IPS-20b (cell line): ENCODE data around the gene TMCC2.

Source experiments
- H3K27ac ChIP-seq: one replicate; pipeline ENCODE4 v1.5.1; 2013; ENCODE audit warnings: low read length
- H3K27me3 ChIP-seq: 2 replicates; pipeline ENCODE4 v1.6.1; 2013; ENCODE audit warnings: mild to moderate bottlenecking, low read length, inconsistent platforms; ENCODE audit not compliant: insufficient read depth
- H3K36me3 ChIP-seq: 2 replicates; pipeline ENCODE4 v1.6.1; 2013; ENCODE audit warnings: low read depth, mild to moderate bottlenecking, inconsistent platforms, low read length, moderate library complexity; ENCODE audit not compliant: insufficient read depth
- H3K4me1 ChIP-seq: 2 replicates; pipeline ENCODE4 v1.6.1; 2013; ENCODE audit warnings: mild to moderate bottlenecking, control low read depth, inconsistent platforms, low read length, moderate library complexity; ENCODE audit not compliant: insufficient read depth
- H3K4me3 ChIP-seq: 2 replicates; pipeline ENCODE4 v1.5.1; 2013; ENCODE audit warnings: mild to moderate bottlenecking, low read length, inconsistent platforms
- H3K9ac ChIP-seq: 2 replicates; pipeline ENCODE4 v1.6.1; 2013; ENCODE audit warnings: low read depth, mild to moderate bottlenecking, inconsistent platforms, low read length, moderate library complexity
- H3K9me3 ChIP-seq: 2 replicates; pipeline ENCODE4 v1.6.1; 2013; ENCODE audit warnings: mild to moderate bottlenecking, low read depth, low read length, inconsistent platforms; ENCODE audit not compliant: insufficient read depth

TMCC2 gene

DNA sequence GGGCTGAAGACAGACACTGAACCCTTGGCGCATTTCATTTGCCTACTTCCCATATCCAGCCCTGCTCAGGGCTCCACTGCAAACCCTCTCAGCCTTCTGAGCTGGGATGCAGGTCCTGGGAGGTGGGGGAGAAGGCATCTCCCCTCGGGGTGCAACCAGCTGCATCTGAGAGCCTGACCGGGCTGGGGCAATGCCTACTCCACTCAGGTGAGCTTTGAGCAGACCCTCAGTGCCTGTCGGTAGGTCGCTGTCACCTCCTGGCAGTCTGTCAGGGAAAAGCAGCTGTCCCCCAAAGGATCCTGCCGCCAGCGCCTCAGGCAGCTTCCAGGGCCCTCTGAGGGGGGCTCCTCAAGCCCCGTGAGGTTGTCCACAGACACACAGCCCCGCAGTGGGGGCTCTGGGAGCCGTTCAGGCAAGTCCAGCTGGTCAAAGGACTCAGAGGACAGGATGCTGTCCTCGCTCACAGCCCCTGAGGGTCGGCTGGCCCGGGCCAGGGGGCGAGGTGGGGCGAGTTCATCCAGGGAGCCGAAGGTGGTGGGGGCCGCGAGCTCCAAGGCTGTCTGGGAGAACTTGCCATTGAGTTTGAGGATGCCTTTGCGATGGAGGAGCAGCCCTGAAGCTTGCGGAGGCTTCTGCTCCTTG, 75.6 kb downstream of the TMCC2 start:
- peak overlapping the region; percentile 47 for H3K27ac ChIP-seq
- peaks cover 62% of the 10 kb centered on the region for H3K36me3 ChIP-seq
- H3K4me1 ChIP-seq, result peaks cover 28% of the 10 kb centered on the region; the same call in 1 of the 2 replicates
- no peak overlapping the region for H3K4me3 ChIP-seq
- H3K9ac ChIP-seq, result peak overlapping the region; percentile 45; the same call in 1 of the 2 replicates
- no peaks in the 10 kb centered on the region for H3K9me3 ChIP-seq
- no peaks in the 10 kb centered on the region for H3K27me3 ChIP-seq

DNA sequence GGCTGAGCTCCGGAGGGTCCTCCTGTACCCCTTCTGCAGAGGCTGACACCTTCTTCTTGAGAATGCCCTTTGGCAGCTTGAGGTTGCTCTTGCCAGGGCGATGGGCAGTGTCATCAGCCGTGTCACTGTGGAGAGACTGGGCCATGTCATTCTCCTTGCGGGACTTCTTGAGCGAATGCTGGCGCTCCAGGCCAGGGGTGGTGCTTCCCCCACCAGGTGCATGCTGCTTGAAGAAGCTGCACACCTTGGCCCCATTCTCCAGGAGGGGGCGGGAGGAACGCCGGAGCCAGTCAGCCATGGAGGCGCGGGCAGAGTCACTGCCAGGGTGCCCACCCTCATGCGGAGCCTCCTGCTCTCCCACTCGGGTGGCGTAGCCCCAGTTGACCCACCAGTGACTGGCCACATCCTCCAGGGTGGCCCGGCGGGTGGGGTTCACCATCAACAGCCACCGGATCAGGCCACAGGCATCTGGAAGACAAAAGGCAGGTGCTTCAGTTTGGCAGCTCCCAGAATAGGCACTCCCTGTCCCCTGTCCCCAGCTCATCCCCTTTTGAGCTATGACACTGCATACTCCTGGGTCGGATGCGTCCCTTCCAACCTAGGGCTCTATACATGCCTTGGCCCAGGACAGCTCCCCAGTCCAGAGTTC, 76.4 kb downstream of the TMCC2 start:
- Histone ChIP-seq H3K4me1 (peaks cover 23% of the 10 kb centered on the region; the same call in 1 of the 2 replicates), H3K4me3 (no peak overlapping the region), H3K36me3 (peaks cover 70% of the 10 kb centered on the region), H3K9ac (no peak overlapping the region), H3K27me3 (no peaks in the 10 kb centered on the region), H3K27ac (no peak overlapping the region), H3K9me3 (no peaks in the 10 kb centered on the region)

DNA sequence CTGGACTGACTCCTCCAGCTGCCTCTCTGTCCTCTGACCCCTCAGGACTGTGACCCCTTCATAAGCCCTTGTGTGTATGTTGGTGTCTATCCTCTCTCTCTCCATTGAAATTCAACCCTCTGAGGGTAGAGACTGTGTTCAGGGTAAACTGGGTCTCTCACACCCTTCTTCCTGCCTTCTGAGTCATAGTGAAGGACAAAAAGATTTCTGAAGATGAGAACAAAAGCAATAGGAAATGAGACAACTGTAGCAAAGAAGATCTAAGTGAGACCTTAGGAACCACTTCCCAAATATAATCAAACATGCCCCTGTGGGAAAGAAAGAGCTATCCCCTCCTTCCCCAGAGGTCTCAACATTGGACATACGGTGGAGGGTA, 76.9 kb downstream of the TMCC2 start:
- H3K36me3 ChIP-seq, result peaks cover 75% of the 10 kb centered on the region
- peaks cover 23% of the 10 kb centered on the region; the same call in 1 of the 2 replicates for H3K4me1 ChIP-seq
- H3K27ac ChIP-seq, result no peak overlapping the region
- no peak overlapping the region for H3K9ac ChIP-seq
- H3K9me3 ChIP-seq, result no peaks in the 10 kb centered on the region
- no peaks in the 10 kb centered on the region for H3K27me3 ChIP-seq
- H3K4me3 ChIP-seq, result no peak overlapping the region

DNA sequence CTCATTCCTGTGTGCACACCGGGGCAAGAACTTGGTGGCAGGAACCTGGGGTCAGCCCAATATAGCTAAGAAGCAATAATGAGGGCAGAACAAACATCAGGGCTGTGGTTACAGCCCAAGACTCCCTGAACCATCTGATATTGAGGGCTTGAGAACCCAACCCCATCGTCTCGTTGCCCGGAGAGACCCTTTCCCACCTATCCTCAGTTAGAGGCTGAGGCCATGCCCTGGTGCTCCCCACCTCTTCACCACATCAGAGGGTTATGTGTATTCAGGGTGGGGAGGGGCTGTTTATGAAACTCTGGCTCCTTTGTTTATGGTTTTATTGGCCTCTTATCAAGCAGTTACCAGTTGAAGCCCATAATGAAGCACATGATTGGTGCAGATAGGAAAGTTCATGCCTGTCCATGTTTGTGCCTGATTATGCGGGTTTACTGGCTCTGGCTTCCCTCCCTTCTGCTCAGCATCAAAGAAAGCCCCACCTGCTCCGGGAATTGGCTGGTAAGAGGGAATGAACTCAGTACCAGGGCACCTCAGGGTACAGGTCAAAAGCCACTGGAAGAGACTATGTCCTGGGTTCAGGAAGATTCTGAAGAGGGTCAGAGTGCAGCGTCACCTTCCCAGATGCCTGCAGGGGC, 79.3 kb downstream of the TMCC2 start:
- no peaks in the 10 kb centered on the region for H3K9me3 ChIP-seq
- H3K36me3 ChIP-seq, result peaks cover 97% of the 10 kb centered on the region
- no peak overlapping the region for H3K9ac ChIP-seq
- no peak overlapping the region for H3K4me3 ChIP-seq
- H3K27me3 ChIP-seq, result no peaks in the 10 kb centered on the region
- no peak overlapping the region for H3K27ac ChIP-seq
- peaks cover 7% of the 10 kb centered on the region; the same call in 1 of the 2 replicates for H3K4me1 ChIP-seq

DNA sequence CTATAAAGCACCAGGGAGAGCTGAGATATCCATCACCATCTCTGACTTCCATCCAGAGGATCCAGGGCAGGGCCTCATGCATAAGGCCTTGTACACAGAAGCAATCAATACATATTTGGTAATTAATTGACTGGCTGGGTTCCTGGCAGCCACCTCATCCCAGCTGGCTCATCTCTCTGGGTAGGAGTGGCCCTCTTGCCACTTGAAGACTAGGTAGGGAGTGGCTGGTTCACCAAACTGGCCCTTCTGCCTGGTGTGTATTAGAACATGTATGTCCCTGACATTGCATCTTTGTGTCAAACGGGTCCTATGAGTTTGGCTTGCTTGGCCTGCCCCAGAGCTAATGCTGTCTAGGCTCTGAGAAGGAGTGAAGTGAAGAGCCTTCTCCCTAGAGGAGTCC, 82.0 kb downstream of the TMCC2 start:
- Histone ChIP-seq H3K27me3 (no peaks in the 10 kb centered on the region), H3K4me1 (peaks cover 23% of the 10 kb centered on the region), H3K9me3 (no peaks in the 10 kb centered on the region), H3K4me3 (no peak overlapping the region), H3K9ac (no peak overlapping the region), H3K36me3 (peaks cover 73% of the 10 kb centered on the region), H3K27ac (no peak overlapping the region)

DNA sequence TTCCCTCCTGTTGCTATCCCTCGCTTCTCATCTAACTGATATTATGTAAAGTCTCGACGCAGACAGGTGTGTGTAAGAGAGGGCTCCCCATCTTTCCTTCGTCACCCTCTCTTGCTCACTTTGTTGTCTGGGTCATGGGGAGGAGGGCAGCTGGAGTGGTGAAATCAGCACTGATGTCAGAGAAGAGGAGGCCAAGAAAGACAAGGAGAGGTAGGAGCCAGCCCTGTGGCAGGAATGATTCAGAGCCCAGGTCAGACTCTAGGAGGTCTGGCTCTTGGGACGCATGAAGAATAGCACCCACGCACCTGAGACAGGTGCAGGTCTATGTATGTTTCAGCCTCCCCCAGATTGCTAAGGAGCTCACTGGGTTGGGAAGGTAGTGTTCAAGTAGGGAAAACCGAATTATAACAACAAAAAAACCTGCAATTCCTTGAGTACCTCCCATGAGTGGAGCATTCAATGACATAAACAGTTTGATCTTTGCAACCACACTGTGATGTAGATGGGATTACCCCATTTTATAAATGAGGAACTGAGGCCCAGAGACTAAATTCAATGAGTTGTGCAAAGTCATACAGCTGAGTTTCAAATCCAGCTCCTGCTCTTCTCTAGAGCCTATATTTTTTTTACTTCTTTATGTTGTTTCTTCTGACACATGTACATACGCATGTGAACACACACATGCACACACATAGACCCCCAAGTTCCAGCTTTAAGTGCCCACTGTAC, 83.4 kb downstream of the TMCC2 start:
- H3K4me3 ChIP-seq, result no peak overlapping the region
- H3K27ac ChIP-seq, result no peak overlapping the region
- no peaks in the 10 kb centered on the region for H3K27me3 ChIP-seq
- no peak overlapping the region for H3K9ac ChIP-seq
- H3K36me3 ChIP-seq, result peaks cover 60% of the 10 kb centered on the region
- peaks cover 34% of the 10 kb centered on the region for H3K4me1 ChIP-seq
- no peaks in the 10 kb centered on the region for H3K9me3 ChIP-seq

DNA sequence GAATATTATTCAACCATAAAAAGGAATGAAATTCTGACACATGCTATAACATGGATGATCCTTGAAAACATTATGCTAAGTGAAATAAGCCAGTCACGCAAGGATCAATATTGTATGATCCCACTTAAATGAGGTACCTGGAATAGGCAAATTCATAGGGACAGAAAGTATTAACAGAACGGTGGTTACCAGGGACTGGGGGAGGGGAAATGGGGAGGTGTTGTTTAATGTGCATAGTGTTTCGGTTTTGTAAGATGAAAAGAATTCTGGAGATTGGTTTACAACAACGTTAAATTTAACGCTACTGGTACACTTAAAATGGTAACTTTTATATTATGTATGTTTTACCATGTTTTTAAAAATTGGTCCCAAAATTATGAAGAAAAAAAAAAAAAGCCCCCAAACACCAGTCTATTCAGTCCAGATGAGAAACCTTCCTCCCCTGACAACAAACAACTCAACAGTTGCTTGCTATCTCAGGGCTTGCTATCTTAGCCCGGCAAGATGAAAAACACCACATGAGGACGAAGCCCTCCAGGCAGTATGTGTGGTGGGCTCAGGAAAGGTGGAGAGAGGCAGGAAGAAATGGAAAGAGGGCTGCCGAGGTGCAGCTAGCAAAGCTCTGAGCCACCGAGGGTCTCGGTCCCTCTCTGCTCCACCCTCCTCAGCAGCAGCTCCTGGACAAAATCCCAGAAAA, 85.3 kb downstream of the TMCC2 start:
- H3K9ac ChIP-seq, result peak overlapping the region; percentile 85; the same call in 1 of the 2 replicates
- peaks cover 41% of the 10 kb centered on the region for H3K36me3 ChIP-seq
- peak overlapping the region; percentile 52; the same call in 1 of the 2 replicates for H3K4me3 ChIP-seq
- H3K27ac ChIP-seq, result peak overlapping the region; percentile 96
- H3K27me3 ChIP-seq, result no peaks in the 10 kb centered on the region
- no peaks in the 10 kb centered on the region for H3K9me3 ChIP-seq
- H3K4me1 ChIP-seq, result peaks cover 50% of the 10 kb centered on the region

DNA sequence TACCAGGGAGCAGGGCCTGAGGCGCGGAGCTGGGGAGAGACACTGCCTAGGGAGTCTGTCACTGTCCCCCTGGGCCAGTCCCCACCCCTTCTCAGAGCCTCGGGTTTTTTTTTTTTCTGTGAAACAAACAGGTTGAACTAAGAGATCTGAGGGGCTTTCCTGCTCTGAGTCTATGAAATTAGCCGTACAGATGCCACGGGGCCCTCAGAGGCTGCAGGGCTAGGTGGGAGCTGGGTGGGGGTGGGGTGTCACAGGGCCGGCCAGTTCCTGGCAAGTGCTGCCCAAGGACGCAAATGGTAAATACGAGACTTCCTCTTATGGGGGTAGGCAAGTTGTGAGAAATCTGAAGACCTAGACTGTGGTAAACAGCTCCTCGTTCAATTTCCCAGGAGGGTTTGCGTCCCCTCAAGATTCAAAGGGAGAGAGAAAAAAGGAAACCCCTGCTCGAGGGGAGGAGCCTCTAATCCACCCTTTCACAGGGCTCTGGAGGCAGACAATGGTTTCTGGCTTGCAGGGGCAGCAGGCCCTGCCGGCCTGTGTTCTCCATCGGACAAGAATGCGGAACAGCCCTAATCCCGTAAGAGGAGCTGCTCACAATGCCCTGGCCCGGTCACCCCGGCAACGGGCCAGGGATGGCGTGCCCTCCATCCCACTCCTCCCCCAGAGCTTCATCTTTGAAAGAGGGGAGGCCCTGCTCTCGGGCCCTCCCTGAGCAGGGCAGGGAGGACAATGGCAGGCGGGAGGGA, 86.0 kb downstream of the TMCC2 start:
- no peaks in the 10 kb centered on the region for H3K27me3 ChIP-seq

DNA sequence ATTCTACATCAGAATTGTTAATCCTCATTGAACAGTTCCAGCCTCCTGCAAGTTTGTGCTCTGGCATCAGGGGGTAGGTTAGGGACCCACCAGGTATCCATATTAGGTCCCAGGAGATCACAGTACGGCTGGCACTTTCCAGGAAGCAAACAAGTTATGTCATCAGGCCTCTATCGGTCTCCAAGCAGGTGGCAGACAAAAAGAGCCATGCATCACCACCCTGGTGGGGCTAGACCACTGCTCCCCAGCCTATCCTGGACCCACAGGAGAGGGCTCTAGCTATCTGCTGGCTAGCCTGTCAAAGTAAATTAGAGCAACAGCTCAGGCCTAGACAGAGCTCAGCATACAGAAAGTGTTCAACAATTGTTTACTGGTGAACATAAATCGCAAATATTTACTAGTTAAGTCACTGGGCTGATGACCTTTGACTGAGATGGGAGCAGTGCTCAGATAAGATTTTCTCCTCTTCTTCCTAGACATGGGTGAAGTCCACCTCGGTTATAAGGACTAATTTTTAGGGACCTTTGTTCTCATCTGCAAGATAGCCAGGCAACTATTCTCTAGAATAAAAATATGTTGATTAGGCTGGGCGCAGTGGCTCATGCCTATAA, 87.4 kb downstream of the TMCC2 start:
- Histone ChIP-seq H3K4me3 (no peak overlapping the region), H3K9ac (no peak overlapping the region), H3K27ac (no peak overlapping the region), H3K4me1 (peaks cover 67% of the 10 kb centered on the region), H3K36me3 (peaks cover 20% of the 10 kb centered on the region), H3K9me3 (no peaks in the 10 kb centered on the region), H3K27me3 (no peaks in the 10 kb centered on the region)

More for the DNA sequence above, 86.0 kb downstream of the TMCC2 start:
- Histone ChIP-seq H3K27ac (peak overlapping the region; percentile 96), H3K36me3 (peaks cover 34% of the 10 kb centered on the region), H3K4me1 (peaks cover 57% of the 10 kb centered on the region), H3K9me3 (no peaks in the 10 kb centered on the region), H3K4me3 (peak overlapping the region; percentile 52), H3K9ac (peak overlapping the region; percentile 85; the same call in 1 of the 2 replicates)

DNA sequence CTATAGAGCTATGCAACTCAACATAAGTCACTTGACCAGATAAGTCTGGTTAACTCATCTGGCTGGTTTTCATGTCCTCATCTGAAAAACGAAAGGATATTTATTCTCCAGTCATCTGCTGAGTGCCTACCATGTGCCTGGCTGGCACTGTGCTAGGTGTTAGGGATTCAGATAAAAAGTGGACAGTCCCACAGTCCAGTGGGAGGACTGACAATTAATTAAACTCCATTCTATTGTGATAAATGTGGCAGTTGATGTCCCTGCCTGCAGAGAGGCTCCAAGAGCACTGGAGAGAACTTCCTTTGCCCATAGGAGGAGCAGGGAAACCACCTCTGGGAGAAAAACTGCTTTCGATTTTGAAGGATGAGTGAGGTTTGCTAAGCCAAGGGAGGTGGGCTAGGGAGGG, 88.4 kb downstream of the TMCC2 start:
- H3K4me3 ChIP-seq, result no peak overlapping the region
- H3K36me3 ChIP-seq, result peaks cover 9% of the 10 kb centered on the region
- H3K9ac ChIP-seq, result no peak overlapping the region
- peaks cover 7% of the 10 kb centered on the region; the same call in 1 of the 2 replicates for H3K27me3 ChIP-seq
- H3K27ac ChIP-seq, result no peak overlapping the region
- no peaks in the 10 kb centered on the region for H3K9me3 ChIP-seq
- H3K4me1 ChIP-seq, result peaks cover 67% of the 10 kb centered on the region
